Endothelial cell of umbilical vein (primary cell): ENCODE measurements around the gene ASS1. TPM values are rescaled to one million over a fixed set of nuclear protein-coding genes. Genes with fewer than 3 reads are reported as not detected.

ENCODE experiments used
- BruUV-seq: library from RNA; stranded (reverse); fragments of 400-500 nt; replicated peaks from 2 replicates; lab custom pipeline; 2021; lab: Mats Ljungman, UMichigan
- CTCF ChIA-PET: fragments of 300-600, 350-600 bp; sonication (Branson Sonifier 250); formaldehyde crosslinking; loops from one replicate; lab custom pipeline; 2021; ENCODE audit warnings: antibody characterized with exemption, inconsistent platforms; lab: Charles Lee
- POLR2A ChIA-PET: fragments of 300-600, 350-600 bp; sonication (Branson Sonifier 250); formaldehyde crosslinking; loops from one replicate; lab custom pipeline; 2021; ENCODE audit warnings: antibody characterized with exemption, inconsistent platforms; lab: Charles Lee
- DNase-seq: peaks from one replicate; pipeline ENCODE4 v3.0.0-alpha.2; 2011; ENCODE audit warnings: low read depth, low spot score
- FAIRE-seq: peaks from 2 replicates; lab custom pipeline; 2011; peaks lifted over from hg19 to GRCh38; lab: Jason Lieb, UNC
- H2AFZ ChIP-seq: 2 replicates; pipeline ENCODE4 v1.6.0; 2012; ENCODE audit warnings: low read depth, low read length, control low read depth, inconsistent platforms
- H3K27ac ChIP-seq: 2 replicates; pipeline ENCODE4 v1.5.1; 2011; ENCODE audit warnings: low read depth, mild to moderate bottlenecking, control low read depth, low read length, moderate library complexity; ENCODE audit not compliant: insufficient read depth
- H3K27me3 ChIP-seq, 2 experiments: 2 replicates each; pipeline versions ENCODE4 v1.6.0 to v1.6.1; 2011; ENCODE audit warnings: low read length in 2 of 2, mixed read lengths in 1 of 2; ENCODE audit not compliant: control insufficient read depth in 2 of 2, insufficient read depth in 2 of 2
- H3K36me3 ChIP-seq, 2 experiments: 2 replicates in 1 of 2; 3 replicates in 1 of 2; pipeline ENCODE4 v1.5.1; 2011; ENCODE audit warnings: low read length in 2 of 2, mild to moderate bottlenecking in 1 of 2, moderate library complexity in 1 of 2; ENCODE audit not compliant: control insufficient read depth in 2 of 2, insufficient read depth in 2 of 2; ENCODE audit errors: extremely low read depth in 1 of 2
- H3K4me1 ChIP-seq: 3 replicates; pipeline ENCODE4 v1.5.1; 2011; ENCODE audit warnings: mild to moderate bottlenecking, low read length; ENCODE audit not compliant: control insufficient read depth, insufficient read depth; ENCODE audit errors: extremely low read depth
- H3K4me2 ChIP-seq: 2 replicates; pipeline ENCODE4 v1.6.1; 2011; ENCODE audit warnings: low read length, control low read depth, mixed read lengths; ENCODE audit not compliant: insufficient read depth
- H3K4me3 ChIP-seq, 3 experiments: fragments of 200-600 bp in 1 of 3; sonication (generic), shearing (Covaris generic) in 1 of 3; replicated peaks in 1 of 3; 2 replicates each; pipeline ENCODE4 v1.5.1; 2011 to 2016; ENCODE audit warnings: control low read depth in 3 of 3, low read length in 3 of 3, mild to moderate bottlenecking in 2 of 3, inconsistent platforms in 1 of 3, low read depth in 1 of 3, moderate library complexity in 1 of 3; ENCODE audit not compliant: insufficient read depth in 1 of 3
- H3K79me2 ChIP-seq: 2 replicates; pipeline ENCODE4 v1.6.0; 2012; ENCODE audit warnings: low read length, inconsistent platforms; ENCODE audit not compliant: control insufficient read depth, insufficient read depth
- H3K9ac ChIP-seq: replicated peaks from 2 replicates; pipeline ENCODE3; 2011; ENCODE audit warnings: low read length, control low read depth; ENCODE audit not compliant: insufficient read depth; ENCODE audit errors: extremely low read depth
- H3K9me1 ChIP-seq: replicated peaks from 3 replicates; pipeline ENCODE4 v1.6.0; 2011; ENCODE audit warnings: mild to moderate bottlenecking, low read length; ENCODE audit not compliant: control insufficient read depth, insufficient read depth; ENCODE audit errors: extremely low read depth
- H3K9me3 ChIP-seq: replicated peaks from 2 replicates; pipeline ENCODE4 v1.5.1; 2012; ENCODE audit warnings: low read length, inconsistent platforms; ENCODE audit not compliant: control insufficient read depth, insufficient read depth
- H4K20me1 ChIP-seq: replicated peaks from 2 replicates; pipeline ENCODE3; 2011; ENCODE audit warnings: mild to moderate bottlenecking, low read length; ENCODE audit not compliant: control insufficient read depth, insufficient read depth; ENCODE audit errors: extremely low read depth
- EZH2 ChIP-seq: IDR thresholded peaks from 2 replicates; pipeline ENCODE4 v1.6.1; 2012; ENCODE audit warnings: borderline replicate concordance, low read depth, mild to moderate bottlenecking, moderate library complexity, low read length, inconsistent platforms; ENCODE audit not compliant: severe bottlenecking
- FOS ChIP-seq: IDR thresholded peaks from 2 replicates; pipeline ENCODE4 v1.6.1; 2011; ENCODE audit warnings: mild to moderate bottlenecking, low read length, moderate library complexity, borderline replicate concordance; ENCODE audit not compliant: insufficient read depth
- GATA2 ChIP-seq: IDR thresholded peaks from 2 replicates; pipeline ENCODE4 v1.7.0; 2011; ENCODE audit warnings: low read depth, mild to moderate bottlenecking, moderate library complexity, mixed read lengths, low read length; ENCODE audit not compliant: insufficient read length, insufficient read depth
- JUN ChIP-seq: IDR thresholded peaks from 2 replicates; pipeline ENCODE4 v1.6.1; 2011; ENCODE audit warnings: borderline replicate concordance, low read depth; ENCODE audit not compliant: insufficient read length, insufficient read depth
- MYC ChIP-seq: IDR thresholded peaks from one replicate; pipeline ENCODE4 v1.6.1; 2011; ENCODE audit warnings: mild to moderate bottlenecking, low read depth, low read length
- POLR2A ChIP-seq: IDR thresholded peaks from 2 replicates; pipeline ENCODE4 v1.6.1; 2012; ENCODE audit warnings: low read depth, mild to moderate bottlenecking, control low read depth, low read length
- POLR2AphosphoS5 ChIP-seq: IDR thresholded peaks from 2 replicates; pipeline ENCODE4 v1.6.1; 2012; ENCODE audit warnings: low read depth, mild to moderate bottlenecking, control low read depth, low read length, moderate library complexity; ENCODE audit not compliant: insufficient read depth
- dilution Hi-C: fragments of 300-500 bp; cut with MboI; formaldehyde crosslinking; loops from one replicate; pipeline ENCODE4 v1.15.0; 2019; ENCODE audit warnings: low sequenced_read_pairs; ENCODE audit not compliant: extremely low pct_ligation_motif_present
- intact Hi-C: fragments of 100-400 bp; cut with micrococcal nuclease; formaldehyde crosslinking; loops from one replicate; pipeline ENCODE4 v1.10.0; 2022
- polyA plus RNA-seq, 4 experiments: library from polyadenylated mRNA; depleted of rRNA in 3 of 4; stranded (reverse) in 3 of 4; unstranded in 1 of 4; fragments of >200 nt; gene quantifications; 2 replicates each; pipeline versions ENCODE4 v1.2.1 to v1.2.3, GENCODE V29; 2011 to 2012; ENCODE audit warnings: missing spikeins in 1 of 4
- total RNA-seq: library from RNA; stranded (reverse); gene quantifications from 2 replicates; pipeline ENCODE4 v1.2.3, GENCODE V29; 2021
- TF ChIP-seq, protein P1 (sequence below), 2 donors: IDR thresholded peaks; 1 replicate in 1 of 2; 2 replicates in 1 of 2; pipeline ENCODE4 v1.5.1; 2011; ENCODE audit warnings: low read length in 2 of 2, mild to moderate bottlenecking in 2 of 2, moderate library complexity in 2 of 2, control low read depth in 1 of 2, inconsistent platforms in 1 of 2, low read depth in 1 of 2; ENCODE audit not compliant: insufficient read depth in 1 of 2; ENCODE audit errors: extremely low read depth in 1 of 2
- TF ChIP-seq, protein P2 (sequence below): IDR thresholded peaks from 2 replicates; pipeline ENCODE4 v1.6.1; 2011; ENCODE audit not compliant: insufficient read depth, insufficient read length

The ASS1 gene
- total and polyA plus RNA-seq, 2 donors (not counting 3 experiments of a cell fraction or from before 2014, with no cell fraction given), result 3.6 to 12.4 TPM

DNA sequence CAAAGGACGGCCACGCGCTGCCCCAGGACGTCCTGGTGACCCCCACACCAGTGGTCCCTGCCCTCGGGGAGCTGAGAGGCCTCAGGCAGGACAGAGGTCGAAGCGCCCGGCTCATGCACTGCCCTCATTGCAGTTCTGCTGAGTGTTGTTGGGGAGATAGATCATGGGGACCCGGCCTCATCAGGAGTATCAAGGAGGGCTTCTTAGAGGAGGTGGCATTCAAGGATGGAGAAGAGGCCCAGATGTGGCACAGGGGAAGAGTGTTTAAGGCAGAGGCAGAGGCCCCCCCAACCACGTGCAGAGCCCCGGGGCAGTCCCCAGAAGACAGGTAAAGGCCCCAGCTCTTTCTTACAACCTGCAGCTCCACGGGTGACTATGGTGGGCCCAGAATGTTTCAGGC is 26.2 kb downstream of the ASS1 start:
- Histone ChIP-seq H3K79me2 (no peaks in the 10 kb centered on the region), H3K27me3 (no peaks in the 10 kb centered on the region), H3K9me1 (no peaks in the 10 kb centered on the region), H3K4me3 (no peak overlapping the region), H3K9me3 (no peaks in the 10 kb centered on the region), H3K4me2 (no peak overlapping the region), H3K36me3 (no peaks in the 10 kb centered on the region), H3K27ac (no peak overlapping the region), H3K4me1 (no peaks in the 10 kb centered on the region), H3K9ac (no peak overlapping the region), H4K20me1 (no peaks in the 10 kb centered on the region), H2AFZ (no peak overlapping the region)
- FAIRE-seq (no peak), DNase-seq (no peak)
- ChIA-PET POLR2A (no interaction called here), CTCF (no interaction called here)
- intact Hi-C loops, result no loop called here
- dilution Hi-C loops, result no loop called here
- no TSS peak for BruUV-seq
- TF ChIP-seq FOS (no peak), POLR2A (no peak), EZH2 (no peak), MYC (no peak), GATA2 (no peak), JUN (no peak), POLR2AphosphoS5 (no peak)
- TF ChIP-seq, protein P1, sequence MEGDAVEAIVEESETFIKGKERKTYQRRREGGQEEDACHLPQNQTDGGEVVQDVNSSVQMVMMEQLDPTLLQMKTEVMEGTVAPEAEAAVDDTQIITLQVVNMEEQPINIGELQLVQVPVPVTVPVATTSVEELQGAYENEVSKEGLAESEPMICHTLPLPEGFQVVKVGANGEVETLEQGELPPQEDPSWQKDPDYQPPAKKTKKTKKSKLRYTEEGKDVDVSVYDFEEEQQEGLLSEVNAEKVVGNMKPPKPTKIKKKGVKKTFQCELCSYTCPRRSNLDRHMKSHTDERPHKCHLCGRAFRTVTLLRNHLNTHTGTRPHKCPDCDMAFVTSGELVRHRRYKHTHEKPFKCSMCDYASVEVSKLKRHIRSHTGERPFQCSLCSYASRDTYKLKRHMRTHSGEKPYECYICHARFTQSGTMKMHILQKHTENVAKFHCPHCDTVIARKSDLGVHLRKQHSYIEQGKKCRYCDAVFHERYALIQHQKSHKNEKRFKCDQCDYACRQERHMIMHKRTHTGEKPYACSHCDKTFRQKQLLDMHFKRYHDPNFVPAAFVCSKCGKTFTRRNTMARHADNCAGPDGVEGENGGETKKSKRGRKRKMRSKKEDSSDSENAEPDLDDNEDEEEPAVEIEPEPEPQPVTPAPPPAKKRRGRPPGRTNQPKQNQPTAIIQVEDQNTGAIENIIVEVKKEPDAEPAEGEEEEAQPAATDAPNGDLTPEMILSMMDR (IDR thresholded peaks at IDR 0.05; ENCODE audit: extremely low read depth in 1 of 2, insufficient read depth in 1 of 2, low read depth in 1 of 2, low read length in 2 of 2), result no peak
- TF ChIP-seq, protein P2, sequence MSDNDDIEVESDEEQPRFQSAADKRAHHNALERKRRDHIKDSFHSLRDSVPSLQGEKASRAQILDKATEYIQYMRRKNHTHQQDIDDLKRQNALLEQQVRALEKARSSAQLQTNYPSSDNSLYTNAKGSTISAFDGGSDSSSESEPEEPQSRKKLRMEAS, result no peak
